ENCODE measurements around the gene CASK. TPM values are rescaled to one million over a fixed set of nuclear protein-coding genes. Genes with fewer than 3 reads are reported as not detected.

Gene CASK
- total and polyA plus RNA-seq, 2 of the 13 experiments (the other 11 are each of a cell fraction or from before 2014, with no cell fraction given) = 14.5 to 16.0 TPM

DNA sequence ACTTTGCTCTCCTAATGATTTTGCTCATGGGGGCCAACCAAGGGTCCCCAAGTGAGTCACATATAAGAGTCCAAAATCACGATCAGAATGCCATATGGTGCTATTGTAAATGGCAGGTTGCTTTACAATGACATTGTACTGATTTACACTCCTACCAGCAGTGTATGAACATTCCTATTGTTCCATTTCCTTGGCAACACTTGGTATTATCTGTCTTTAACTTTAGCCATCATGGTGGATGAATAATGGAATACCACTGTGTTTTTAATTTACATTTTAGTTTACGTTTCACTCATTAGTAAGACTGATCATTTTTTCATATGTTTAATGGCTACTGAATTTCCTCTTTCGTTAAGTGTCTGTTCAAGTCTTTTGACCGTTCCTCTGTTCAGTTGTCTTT, 379.7 kb downstream of the CASK start:
- Histone ChIP-seq H3K4me1 (ENCODE audit: insufficient read depth, low read length) (no peaks in the 10 kb centered on the region), H3K27me3 (ENCODE audit: control insufficient read depth in 1 of 2, insufficient read depth in 2 of 2, low read length in 2 of 2) (no peaks in the 10 kb centered on the region), H3K9ac (ENCODE audit: insufficient read depth, low read depth, low read length) (no peak overlapping the region), H4K20me1 (ENCODE audit: insufficient read depth, low read length) (no peaks in the 10 kb centered on the region), H3K79me2 (ENCODE audit: insufficient read depth, low read length) (no peaks in the 10 kb centered on the region), H3K4me3 (replicated peaks in 1 of 3; ENCODE audit: insufficient read depth in 1 of 3, low read depth in 2 of 3, low read length in 3 of 3) (no peak overlapping the region), H3K9me3 (ENCODE audit: low read length) (no peaks in the 10 kb centered on the region), H3K4me2 (ENCODE audit: low read depth, low read length) (no peak overlapping the region), H3K27ac (ENCODE audit: extremely low read length, insufficient read depth, low read length) (no peak overlapping the region), H2AFZ (ENCODE audit: low read length) (no peak overlapping the region), H3K36me3 (replicated peaks in 1 of 2; ENCODE audit: control insufficient read depth in 1 of 2, insufficient read depth in 2 of 2, low read length in 2 of 2) (no peaks in the 10 kb centered on the region)
- no TSS peak for BruUV-seq (replicated peaks)
- DNase-seq (ENCODE audit: low spot score) (no peak), FAIRE-seq (no peak), ATAC-seq (no peak)
- intact Hi-C loops (cut with micrococcal nuclease; ENCODE audit: unreplicated experiment) (no loop called here), in situ Hi-C loops (cut with HindIII; ENCODE audit: extremely low pct_ligation_motif_present, low pct_unique_long_range_greater_than_20kb) (no loop called here)
- ChIA-PET POLR2A (no interaction called here), CTCF (ENCODE audit: low intra/inter-chr PET ratio, low total read pairs) (no interaction called here)
- TF ChIP-seq RBM39 (IDR thresholded peaks at IDR 0.05; ENCODE audit: low read depth, low read length, poor library complexity, severe bottlenecking) = no peak
- no peak for TF ChIP-seq GTF3A (CRISPR knock-in tag; conservative IDR thresholded peaks at IDR 0.05)
- TF ChIP-seq, protein P1, sequence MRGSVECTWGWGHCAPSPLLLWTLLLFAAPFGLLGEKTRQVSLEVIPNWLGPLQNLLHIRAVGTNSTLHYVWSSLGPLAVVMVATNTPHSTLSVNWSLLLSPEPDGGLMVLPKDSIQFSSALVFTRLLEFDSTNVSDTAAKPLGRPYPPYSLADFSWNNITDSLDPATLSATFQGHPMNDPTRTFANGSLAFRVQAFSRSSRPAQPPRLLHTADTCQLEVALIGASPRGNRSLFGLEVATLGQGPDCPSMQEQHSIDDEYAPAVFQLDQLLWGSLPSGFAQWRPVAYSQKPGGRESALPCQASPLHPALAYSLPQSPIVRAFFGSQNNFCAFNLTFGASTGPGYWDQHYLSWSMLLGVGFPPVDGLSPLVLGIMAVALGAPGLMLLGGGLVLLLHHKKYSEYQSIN (CRISPR knock-in tag; IDR thresholded peaks at IDR 0.05; ENCODE audit: borderline replicate concordance) = no peak
- no peak for TF ChIP-seq ERF (CRISPR knock-in tag; IDR thresholded peaks at IDR 0.05)
- TF ChIP-seq RNF2 (conservative IDR thresholded peaks at IDR 0.05; ENCODE audit: low read depth) = no peak
- TF ChIP-seq, protein P2, sequence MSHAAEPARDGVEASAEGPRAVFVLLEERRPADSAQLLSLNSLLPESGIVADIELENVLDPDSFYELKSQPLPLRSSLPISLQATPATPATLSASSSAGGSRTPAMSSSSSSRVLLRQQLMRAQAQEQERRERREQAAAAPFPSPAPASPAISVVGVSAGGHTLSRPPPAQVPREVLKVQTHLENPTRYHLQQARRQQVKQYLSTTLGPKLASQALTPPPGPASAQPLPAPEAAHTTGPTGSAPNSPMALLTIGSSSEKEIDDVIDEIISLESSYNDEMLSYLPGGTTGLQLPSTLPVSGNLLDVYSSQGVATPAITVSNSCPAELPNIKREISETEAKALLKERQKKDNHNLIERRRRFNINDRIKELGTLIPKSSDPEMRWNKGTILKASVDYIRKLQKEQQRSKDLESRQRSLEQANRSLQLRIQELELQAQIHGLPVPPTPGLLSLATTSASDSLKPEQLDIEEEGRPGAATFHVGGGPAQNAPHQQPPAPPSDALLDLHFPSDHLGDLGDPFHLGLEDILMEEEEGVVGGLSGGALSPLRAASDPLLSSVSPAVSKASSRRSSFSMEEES (CRISPR knock-in tag; IDR thresholded peaks at IDR 0.05) = no peak
- TF ChIP-seq MYNN (CRISPR knock-in tag; IDR thresholded peaks at IDR 0.05; ENCODE audit: low read depth) = no peak
- peak; percentile 88 for TF ChIP-seq ZNF7 (CRISPR knock-in tag; IDR thresholded peaks at IDR 0.05)
- TF ChIP-seq, protein P3, sequence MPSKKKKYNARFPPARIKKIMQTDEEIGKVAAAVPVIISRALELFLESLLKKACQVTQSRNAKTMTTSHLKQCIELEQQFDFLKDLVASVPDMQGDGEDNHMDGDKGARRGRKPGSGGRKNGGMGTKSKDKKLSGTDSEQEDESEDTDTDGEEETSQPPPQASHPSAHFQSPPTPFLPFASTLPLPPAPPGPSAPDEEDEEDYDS (CRISPR knock-in tag; IDR thresholded peaks at IDR 0.05) = no peak
- WGBS (ENCODE audit: low lambda C conversion rate) = 99% methylated on average over 4 of the region's 4 CpGs

Measured in HepG2 (cell line).